A549 (cell line): ENCODE results near the gene GPR78.

Experiments used
- CTCF ChIP-seq: fragments of >200 bp; sonication (Bioruptor Twin); formaldehyde crosslinking; IDR thresholded peaks from 3 replicates; pipeline ENCODE4 v1.5.1; 2016
- MAX ChIP-seq: IDR thresholded peaks from 2 replicates; pipeline ENCODE4 v1.6.1; 2012
- MYC ChIP-seq: IDR thresholded peaks from 2 replicates; pipeline ENCODE4 v1.6.1; 2012; ENCODE audit warnings: mild to moderate bottlenecking, inconsistent platforms, low read length, improper control_type of control experiment, borderline replicate concordance
- PBX3 ChIP-seq: IDR thresholded peaks from 2 replicates; pipeline ENCODE4 v1.6.1; 2012

- TF ChIP-seq CTCF (peak; percentile 27; the same call in 2 of the 3 replicates), PBX3 (no peak), MAX (no peak), MYC (no peak)
Measured at GRCh38 chr4:8586671-8587468, 6.7 kb downstream of the GPR78 start.
